ENCODE results near the gene TERC.

GRCh38 chr3:169774186-169774585, 9.3 kb upstream of the TERC start:
- no peak for TF ChIP-seq RAD21 (IDR thresholded peaks at IDR 0.05; ENCODE audit: low read depth)
- no peak for TF ChIP-seq NFIC (IDR thresholded peaks at IDR 0.05)
- TF ChIP-seq REST (IDR thresholded peaks at IDR 0.05; ENCODE audit: low read depth): no peak
- no peak for TF ChIP-seq USF1 (IDR thresholded peaks at IDR 0.05)
- no peak for TF ChIP-seq EGR1 (IDR thresholded peaks at IDR 0.05)
- no peak for TF ChIP-seq CEBPB (IDR thresholded peaks at IDR 0.05)
- TF ChIP-seq TAF1 (IDR thresholded peaks at IDR 0.05; ENCODE audit: low read depth): no peak
- no peak for TF ChIP-seq MAX (IDR thresholded peaks at IDR 0.05)
- TF ChIP-seq ZBTB7A (IDR thresholded peaks at IDR 0.05; ENCODE audit: low read depth): no peak
- no peak for TF ChIP-seq EP300 (IDR thresholded peaks at IDR 0.05; ENCODE audit: borderline replicate concordance)
- TF ChIP-seq CREB1 (IDR thresholded peaks at IDR 0.05; ENCODE audit: low read depth): no peak
- TF ChIP-seq FOXM1 (IDR thresholded peaks at IDR 0.05; ENCODE audit: borderline replicate concordance, low read depth): no peak
- TF ChIP-seq YY1 (IDR thresholded peaks at IDR 0.05; ENCODE audit: low read depth): no peak

Measured in Ishikawa (cell line).